HUES48 (cell line): Measurements from ENCODE around the gene ACOXL.

Experiments used
- H3K27ac ChIP-seq: one replicate; pipeline ENCODE4 v1.7.0; 2013; ENCODE audit warnings: low read depth, low read length, inconsistent platforms
- H3K27me3 ChIP-seq: 2 replicates; pipeline ENCODE4 v1.6.1; 2013; ENCODE audit warnings: mild to moderate bottlenecking, low read length; ENCODE audit not compliant: control insufficient read depth, insufficient read depth
- H3K36me3 ChIP-seq: 2 replicates; pipeline ENCODE4 v1.6.1; 2013; ENCODE audit warnings: low read length; ENCODE audit not compliant: control insufficient read depth, insufficient read depth
- H3K4me1 ChIP-seq: 2 replicates; pipeline ENCODE4 v1.6.1; 2013; ENCODE audit warnings: mild to moderate bottlenecking, low read length; ENCODE audit not compliant: control insufficient read depth, insufficient read depth
- H3K4me3 ChIP-seq: 2 replicates; pipeline ENCODE4 v1.5.1; 2013; ENCODE audit warnings: mild to moderate bottlenecking, low read depth, low read length
- H3K9ac ChIP-seq: 2 replicates; pipeline ENCODE4 v1.6.1; 2013; ENCODE audit warnings: mild to moderate bottlenecking, low read depth, low read length, moderate library complexity
- H3K9me3 ChIP-seq: 2 replicates; pipeline ENCODE4 v1.6.1; 2013; ENCODE audit warnings: low read length; ENCODE audit not compliant: control insufficient read depth, insufficient read depth

ACOXL gene

DNA sequence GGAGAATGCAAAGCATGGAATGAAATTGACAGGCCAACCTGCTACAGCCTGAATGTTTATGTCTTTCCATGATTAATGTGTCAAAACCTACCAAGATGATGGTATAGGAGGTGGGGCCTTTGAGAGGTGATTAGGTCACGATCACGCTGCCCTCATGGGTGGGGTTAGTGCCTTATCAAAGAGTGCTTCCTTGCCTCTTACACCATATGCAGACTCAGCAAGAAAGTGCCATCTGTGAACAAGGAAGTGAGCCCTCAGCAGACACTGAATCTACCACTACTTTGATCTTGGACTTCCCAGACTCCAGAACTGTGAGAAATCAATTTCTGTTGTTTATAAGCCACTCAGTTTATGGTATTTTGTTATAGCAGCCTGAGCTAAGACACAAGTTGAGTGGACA, 240.9 kb downstream of the ACOXL start:
- H3K4me1 ChIP-seq = no peaks in the 10 kb centered on the region
- H3K27ac ChIP-seq = no peak overlapping the region
- H3K4me3 ChIP-seq = no peak overlapping the region
- no peak overlapping the region for H3K9ac ChIP-seq
- no peaks in the 10 kb centered on the region for H3K27me3 ChIP-seq
- peaks cover 3% of the 10 kb centered on the region; the same call in 1 of the 2 replicates for H3K9me3 ChIP-seq
- no peaks in the 10 kb centered on the region for H3K36me3 ChIP-seq

GRCh38 chr2:110977403-110977802, 245.0 kb downstream of the ACOXL start:
- Histone ChIP-seq H3K27ac (no peak overlapping the region), H3K4me3 (no peak overlapping the region), H3K36me3 (no peaks in the 10 kb centered on the region), H3K9ac (no peak overlapping the region), H3K27me3 (no peaks in the 10 kb centered on the region), H3K9me3 (peaks cover 3% of the 10 kb centered on the region; the same call in 1 of the 2 replicates), H3K4me1 (peaks cover 12% of the 10 kb centered on the region)

GRCh38 chr2:110978148-110978547, 245.8 kb downstream of the ACOXL start:
- Histone ChIP-seq H3K4me1 (peaks cover 12% of the 10 kb centered on the region), H3K27ac (no peak overlapping the region), H3K9me3 (peaks cover 2% of the 10 kb centered on the region; the same call in 1 of the 2 replicates), H3K36me3 (no peaks in the 10 kb centered on the region), H3K27me3 (no peaks in the 10 kb centered on the region), H3K9ac (no peak overlapping the region), H3K4me3 (no peak overlapping the region)

- no peak overlapping the region for H3K9ac ChIP-seq
- no peaks in the 10 kb centered on the region for H3K9me3 ChIP-seq
- H3K27ac ChIP-seq = no peak overlapping the region
- no peaks in the 10 kb centered on the region for H3K36me3 ChIP-seq
- H3K4me1 ChIP-seq = peaks cover 12% of the 10 kb centered on the region
- H3K27me3 ChIP-seq = no peaks in the 10 kb centered on the region
- H3K4me3 ChIP-seq = no peak overlapping the region
These were observed 246.5 kb downstream of the ACOXL start for GRCh38 chr2:110978756-110979470.

- H3K4me3 ChIP-seq = no peak overlapping the region
- H3K9me3 ChIP-seq = no peaks in the 10 kb centered on the region
- H3K27me3 ChIP-seq = no peaks in the 10 kb centered on the region
- H3K27ac ChIP-seq = no peak overlapping the region
- no peaks in the 10 kb centered on the region for H3K36me3 ChIP-seq
- no peak overlapping the region for H3K9ac ChIP-seq
- H3K4me1 ChIP-seq = peaks cover 12% of the 10 kb centered on the region
These were observed 247.3 kb downstream of the ACOXL start for GRCh38 chr2:110979471-110980338.

- no peak overlapping the region for H3K9ac ChIP-seq
These were observed 248.1 kb downstream of the ACOXL start for GRCh38 chr2:110980339-110981062.

DNA sequence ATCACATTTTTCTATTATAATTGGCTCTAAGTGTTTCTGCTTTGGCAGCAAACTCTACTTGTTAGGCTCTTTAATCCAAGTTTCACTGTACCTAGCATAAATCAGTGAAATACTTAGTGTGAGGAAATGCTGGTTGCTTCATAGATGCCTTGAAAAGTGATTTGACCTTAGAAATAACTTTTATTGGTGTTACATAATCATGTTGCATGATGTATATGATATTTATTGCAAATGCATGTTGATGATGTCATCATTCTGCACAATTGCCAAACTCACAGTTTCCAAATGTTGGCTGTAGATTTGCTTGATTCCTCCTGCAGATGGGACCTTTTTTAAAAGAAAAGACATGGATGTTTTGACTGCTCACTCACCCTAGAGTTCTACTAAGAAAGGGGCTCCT, 250.8 kb downstream of the ACOXL start:
- Histone ChIP-seq H3K9ac (no peak overlapping the region), H3K27ac (no peak overlapping the region), H3K36me3 (no peaks in the 10 kb centered on the region), H3K4me1 (peaks cover 12% of the 10 kb centered on the region), H3K27me3 (no peaks in the 10 kb centered on the region), H3K4me3 (no peak overlapping the region), H3K9me3 (no peaks in the 10 kb centered on the region)

More at GRCh38 chr2:110980339-110981062, 248.1 kb downstream of the ACOXL start:
- Histone ChIP-seq H3K4me1 (peaks cover 12% of the 10 kb centered on the region), H3K4me3 (no peak overlapping the region), H3K9me3 (no peaks in the 10 kb centered on the region), H3K27me3 (no peaks in the 10 kb centered on the region), H3K36me3 (no peaks in the 10 kb centered on the region), H3K27ac (no peak overlapping the region)

GRCh38 chr2:110984694-110985490, 252.5 kb downstream of the ACOXL start:
- Histone ChIP-seq H3K4me1 (peaks cover 9% of the 10 kb centered on the region), H3K27ac (no peak overlapping the region), H3K27me3 (no peaks in the 10 kb centered on the region), H3K9me3 (no peaks in the 10 kb centered on the region), H3K36me3 (no peaks in the 10 kb centered on the region), H3K9ac (no peak overlapping the region), H3K4me3 (no peak overlapping the region)

- no peaks in the 10 kb centered on the region for H3K27me3 ChIP-seq
- no peak overlapping the region for H3K9ac ChIP-seq
- no peaks in the 10 kb centered on the region for H3K9me3 ChIP-seq
- no peaks in the 10 kb centered on the region; the same call in 1 of the 2 replicates for H3K36me3 ChIP-seq
- H3K4me1 ChIP-seq = peaks cover 8% of the 10 kb centered on the region; the same call in 1 of the 2 replicates
- no peak overlapping the region for H3K4me3 ChIP-seq
- no peak overlapping the region for H3K27ac ChIP-seq
These were observed 258.1 kb downstream of the ACOXL start for GRCh38 chr2:110990440-110990839.

DNA sequence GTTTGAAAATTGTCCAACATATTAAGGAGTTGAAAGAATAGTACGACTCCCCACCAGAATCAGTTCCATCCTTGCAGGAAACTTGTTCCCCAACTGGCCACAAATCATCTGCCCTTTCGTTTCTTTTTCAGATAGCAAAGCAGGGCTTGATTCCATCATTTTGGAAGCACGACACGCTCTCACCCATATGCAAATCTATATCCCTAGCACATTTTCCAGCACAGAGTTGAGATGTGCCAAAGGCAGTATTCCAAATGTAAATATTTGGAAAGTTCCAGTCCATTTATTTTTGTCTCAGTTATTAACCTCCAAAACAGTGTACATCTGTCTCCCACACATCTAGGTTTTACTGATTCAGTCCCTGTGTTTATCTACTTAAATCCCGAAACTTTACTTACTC, 259.5 kb downstream of the ACOXL start:
- no peak overlapping the region for H3K27ac ChIP-seq
- no peak overlapping the region for H3K4me3 ChIP-seq
- H3K27me3 ChIP-seq = no peaks in the 10 kb centered on the region
- no peaks in the 10 kb centered on the region for H3K9me3 ChIP-seq
- H3K4me1 ChIP-seq = peaks cover 8% of the 10 kb centered on the region; the same call in 1 of the 2 replicates
- H3K36me3 ChIP-seq = peaks cover 7% of the 10 kb centered on the region
- no peak overlapping the region for H3K9ac ChIP-seq
